GM19023 (cell line): ENCODE data around the gene BBS10.
"Not testable (repeated sequence)": the region's sequence is repeated elsewhere in the genome, so short reads cannot be mapped to it uniquely, and the experiment has no call there.

Experiments
- ATAC-seq: cut with Tn5 transposase; IDR thresholded peaks from one replicate; pipeline ENCODE4 v1.9.1; 2021; ENCODE audit warnings: mild to moderate bottlenecking, moderate library complexity; ENCODE audit not compliant: unreplicated experiment

BBS10 gene

GRCh38 chr12:76348079-76348901 is at the start of gene BBS10:
TSS of gene BBS10 (minus strand) at chr12:76348415. CDS start at chr12:76348358, 57 bp downstream.
- peak; percentile 98 for ATAC-seq

DNA sequence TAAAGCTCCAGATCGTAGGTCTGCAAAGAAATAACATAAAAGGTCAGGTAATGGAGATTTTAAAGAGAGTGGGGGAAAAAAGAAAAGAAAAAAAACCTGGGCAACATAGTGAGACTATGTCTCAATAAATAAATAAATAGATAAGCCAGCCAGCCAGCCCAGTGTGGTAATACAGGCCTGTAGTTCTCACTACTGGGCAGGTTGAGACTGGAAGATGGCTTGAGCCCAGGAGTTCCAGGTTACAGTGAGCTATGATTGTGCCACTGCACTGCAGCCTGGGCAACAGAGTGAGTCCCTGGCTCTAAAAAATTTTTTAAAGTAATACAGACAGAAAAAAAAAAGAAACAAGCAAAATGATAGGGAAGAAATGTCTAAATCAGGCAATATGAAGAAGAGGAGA is 43.2 kb upstream of the BBS10 start:
- no peak for ATAC-seq

DNA sequence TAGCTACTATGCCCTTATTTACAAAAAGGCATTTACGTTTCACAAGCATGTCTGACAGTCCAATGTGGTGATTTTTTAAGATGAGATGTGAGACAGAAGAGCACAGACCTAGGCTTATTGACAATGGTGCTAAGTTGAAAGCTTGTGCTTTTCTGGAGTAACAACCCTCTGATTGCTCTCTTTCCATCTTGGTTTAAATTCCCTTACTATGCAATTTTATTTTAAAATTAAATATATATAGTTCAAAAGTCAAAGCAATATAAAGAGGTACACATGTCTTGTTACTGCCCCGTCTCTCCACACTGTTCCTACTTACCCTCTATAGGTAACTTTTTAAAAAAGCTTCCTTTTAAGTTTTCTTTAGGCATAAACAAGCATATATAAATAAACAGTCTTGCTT is 39.4 kb upstream of the BBS10 start:
- ATAC-seq, result no peak

GRCh38 chr12:76384560-76384959 is 36.3 kb upstream of the BBS10 start:
- ATAC-seq, result no peak

DNA sequence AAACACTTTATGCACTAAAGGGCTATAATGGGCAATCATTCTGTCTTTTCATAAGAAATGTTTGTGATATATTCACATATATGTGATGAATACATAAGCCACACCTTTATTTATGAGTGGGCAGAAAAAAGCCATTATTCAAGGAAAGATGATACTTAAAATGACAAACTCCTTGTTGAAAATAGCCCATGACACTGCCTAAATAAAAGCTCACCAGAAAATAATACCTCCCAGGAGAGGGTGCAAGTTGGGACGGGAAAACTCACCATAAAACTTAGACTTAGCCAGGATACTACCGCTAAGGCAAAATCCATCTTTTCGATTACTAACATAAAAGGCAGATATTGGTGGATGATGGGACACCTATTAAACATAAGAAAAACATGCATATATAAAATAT is 35.8 kb upstream of the BBS10 start:
- no peak for ATAC-seq

DNA sequence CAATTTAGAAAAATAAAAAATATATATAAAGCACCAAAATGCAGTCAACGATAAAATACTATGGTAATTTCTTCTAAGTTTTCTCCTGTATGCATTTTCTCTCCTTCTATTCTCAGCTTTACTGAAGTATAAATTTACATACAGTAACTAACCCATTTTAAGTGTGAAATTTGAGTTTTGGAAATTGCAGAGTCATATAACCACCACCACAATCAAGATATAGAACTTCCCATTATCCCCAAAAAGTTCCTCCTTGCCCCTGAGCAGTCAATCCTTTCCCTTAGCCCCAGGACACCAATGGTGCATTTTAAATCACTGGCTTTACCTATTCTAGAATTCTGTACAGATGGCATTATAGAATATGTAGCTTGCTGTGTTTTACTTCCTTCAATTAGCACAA is 31.0 kb upstream of the BBS10 start:
- ATAC-seq, result no peak

GRCh38 chr12:76376876-76377275 is 28.7 kb upstream of the BBS10 start:
- not testable (repeated sequence) for ATAC-seq

GRCh38 chr12:76375939-76376338 is 27.7 kb upstream of the BBS10 start:
- no peak for ATAC-seq

GRCh38 chr12:76375470-76375869 is 27.3 kb upstream of the BBS10 start:
- no peak for ATAC-seq

- no peak for ATAC-seq
Measured at GRCh38 chr12:76374386-76375020, 26.3 kb upstream of the BBS10 start.

- no peak for ATAC-seq
Measured at GRCh38 chr12:76368230-76368629, 20.0 kb upstream of the BBS10 start.

GRCh38 chr12:76366163-76366562 is 17.9 kb upstream of the BBS10 start:
- ATAC-seq, result no peak

- not testable (repeated sequence) for ATAC-seq
Measured at GRCh38 chr12:76364131-76364530, 15.9 kb upstream of the BBS10 start.

DNA sequence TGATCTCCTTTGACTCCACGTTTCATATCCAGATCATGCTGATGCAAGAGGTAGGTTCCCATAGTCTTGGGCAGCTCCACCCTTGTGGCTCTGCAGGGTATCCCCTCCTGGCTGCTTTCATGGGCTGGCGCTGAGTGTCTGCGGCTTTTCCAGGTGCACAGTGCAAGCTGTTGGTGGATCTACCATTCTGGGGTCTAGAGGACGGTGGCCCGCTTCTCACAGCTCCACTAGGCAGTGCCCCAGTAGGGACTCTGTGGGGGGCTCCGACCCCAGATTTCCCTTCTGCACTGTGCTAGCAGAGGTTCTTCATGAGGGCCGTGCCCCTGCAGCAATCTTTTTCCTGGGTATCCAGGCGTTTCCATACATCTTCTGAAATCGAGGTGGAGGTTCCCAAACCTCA is 12.1 kb upstream of the BBS10 start:
- ATAC-seq, result no peak

DNA sequence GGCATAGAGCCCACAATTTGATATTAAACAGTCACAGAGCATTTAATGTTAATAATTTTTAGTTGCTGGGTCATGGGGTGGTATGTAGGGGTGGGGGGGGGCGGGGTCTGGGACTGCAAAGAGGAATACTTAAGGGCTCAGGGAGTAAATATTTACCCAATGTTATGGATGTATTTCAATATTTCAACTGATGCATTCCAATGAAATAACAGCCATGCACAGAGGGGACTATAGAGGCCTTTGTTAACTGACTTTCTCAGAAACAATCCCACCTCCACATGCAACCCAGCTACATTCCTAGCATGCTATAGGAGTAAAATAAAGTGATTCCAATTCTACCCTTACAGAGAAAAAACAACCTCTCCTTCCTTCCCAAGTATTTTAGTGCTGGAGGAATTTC is 7.9 kb upstream of the BBS10 start:
- ATAC-seq, result no peak

GRCh38 chr12:76346798-76347420 is 1.3 kb downstream of the BBS10 start:
- ATAC-seq, result no peak

DNA sequence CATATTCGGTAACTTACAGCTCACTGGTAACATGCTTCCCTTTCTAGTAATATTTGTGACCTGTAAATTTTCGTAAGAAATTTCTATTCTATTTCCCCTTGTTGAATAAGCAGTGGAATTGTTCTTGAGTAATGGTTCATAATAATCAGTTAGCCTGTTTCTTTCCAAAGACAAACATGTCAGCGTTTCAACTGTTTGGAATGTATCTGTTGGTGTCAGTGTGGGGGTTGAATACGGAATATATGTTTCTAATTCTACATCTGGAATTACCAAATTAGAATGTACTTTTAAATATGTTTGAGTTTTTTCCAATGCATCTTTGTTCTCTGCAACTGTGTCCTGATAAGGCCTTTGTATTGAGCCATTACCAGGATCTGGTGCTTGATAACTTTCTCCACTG is 2.0 kb downstream of the BBS10 start:
- ATAC-seq, result no peak

DNA sequence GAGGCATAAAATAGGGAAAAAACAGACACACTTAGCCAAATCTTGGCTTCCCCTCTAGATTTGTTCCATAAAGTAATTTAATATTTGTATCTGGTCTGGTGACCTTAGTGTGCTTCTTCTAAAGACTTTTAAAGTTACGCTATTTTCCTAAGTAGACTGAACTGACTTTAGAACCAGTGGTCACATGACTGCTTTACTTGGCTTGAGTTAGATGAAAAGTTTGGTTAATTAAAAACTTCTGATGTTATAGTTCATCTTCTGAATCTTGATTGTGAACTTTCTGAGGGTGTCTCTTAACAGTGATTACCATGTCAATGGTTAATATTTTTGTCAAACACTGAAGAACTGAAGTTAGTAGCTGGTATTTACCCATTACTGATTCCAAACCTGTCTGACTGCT is 2.6 kb downstream of the BBS10 start:
- ATAC-seq, result no peak

DNA sequence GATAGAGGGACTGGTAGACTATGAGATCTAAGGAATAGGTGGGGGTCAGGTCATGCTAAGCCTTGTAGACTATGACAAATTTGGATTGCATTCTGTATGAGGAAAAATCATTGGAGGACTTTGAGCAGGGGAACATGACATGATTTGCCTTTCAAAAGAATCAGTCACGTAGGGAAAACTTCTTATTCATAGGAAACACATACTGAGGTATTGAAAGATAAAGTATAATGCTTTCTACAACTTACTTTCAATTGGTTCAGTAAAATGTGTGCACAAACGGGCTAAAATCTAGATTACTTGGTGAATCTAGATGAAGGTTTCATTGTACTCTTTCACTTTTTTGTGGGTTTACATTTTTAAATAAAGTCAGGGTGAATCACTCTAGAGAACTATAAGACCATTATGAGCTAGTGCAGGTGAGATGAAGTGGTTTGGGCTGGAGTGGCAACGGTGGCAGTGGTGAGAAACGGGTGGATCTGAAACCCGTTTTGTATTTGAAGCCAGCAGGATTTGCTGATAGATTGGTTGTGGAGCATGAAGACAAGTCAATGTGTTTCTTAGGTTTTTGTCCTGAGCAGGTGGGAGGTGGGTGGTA is 6.7 kb downstream of the BBS10 start:
- no peak for ATAC-seq

DNA sequence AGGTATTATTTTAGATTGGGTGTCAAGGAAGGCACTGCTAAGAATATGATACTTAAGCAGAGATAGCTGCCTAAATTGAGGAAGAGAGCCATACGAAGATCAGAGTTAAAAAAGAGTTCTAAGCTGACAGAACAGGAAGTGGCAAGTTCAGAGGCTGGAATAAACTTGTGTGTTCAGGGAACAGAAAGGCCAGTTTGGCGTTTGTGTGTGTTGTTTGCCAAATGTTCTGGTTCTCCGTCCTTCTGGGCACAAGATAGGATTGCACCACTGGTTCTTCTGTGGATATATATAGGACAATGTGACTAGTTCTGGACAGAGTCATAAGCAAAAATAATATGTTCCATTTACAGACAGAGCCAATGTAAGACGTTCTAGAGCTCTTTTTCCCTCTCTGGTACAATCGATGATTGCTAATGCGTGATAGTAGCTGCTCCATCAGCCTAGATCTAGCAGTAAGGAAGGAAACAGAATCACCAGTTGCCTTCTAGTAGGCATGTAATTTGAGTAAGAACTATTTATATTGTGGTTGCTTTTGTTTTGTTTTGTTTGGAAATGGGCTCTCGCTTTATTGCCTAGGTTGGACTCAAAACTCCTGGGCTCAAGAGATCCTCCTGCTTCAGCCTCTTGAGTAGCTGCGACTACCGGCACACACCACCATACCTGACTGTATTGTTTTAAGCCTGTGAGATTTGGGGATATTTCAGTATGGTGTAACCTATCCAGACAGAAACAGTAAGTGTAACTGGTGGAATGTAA is 7.4 kb downstream of the BBS10 start:
- ATAC-seq, result no peak

- no peak for ATAC-seq
Measured at GRCh38 chr12:76337583-76337982, 10.6 kb downstream of the BBS10 start.
